ENCODE measurements around the gene FLT3.

The FLT3 gene

DNA sequence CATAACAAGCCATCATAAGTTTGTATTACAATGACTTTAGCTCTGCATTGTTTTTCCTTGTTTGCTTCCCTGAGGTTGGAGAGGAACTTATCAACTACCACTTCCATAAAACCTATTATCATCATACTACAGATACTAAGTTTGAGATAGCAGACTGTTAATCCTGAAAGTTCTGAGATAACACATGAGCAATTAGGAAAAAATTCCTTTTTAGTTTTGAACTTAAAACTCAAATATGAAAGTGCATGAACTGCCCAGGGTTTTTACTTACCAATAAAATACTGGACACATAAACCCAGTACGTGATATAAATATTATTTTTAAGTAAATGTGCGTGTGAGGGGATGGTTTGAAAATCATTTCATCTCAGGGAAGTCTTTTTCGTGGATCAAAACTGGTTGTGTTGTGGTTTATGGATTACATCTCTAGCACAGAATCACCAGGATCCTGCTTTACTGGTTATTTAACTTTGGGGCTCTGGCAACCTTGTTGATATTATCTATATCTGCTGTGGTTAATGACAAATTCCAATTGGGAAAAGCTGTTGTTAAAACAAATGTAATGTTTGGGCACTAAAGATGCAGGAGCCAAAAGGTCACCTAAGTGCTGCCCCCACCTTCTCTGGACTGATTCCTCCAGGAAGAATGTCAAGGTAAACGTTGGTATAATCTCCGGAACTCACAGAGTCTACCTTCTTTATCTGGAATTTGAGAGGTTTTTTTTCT lies 143.6 kb downstream of the FLT3 start:
- no peak for DNase-seq

DNA sequence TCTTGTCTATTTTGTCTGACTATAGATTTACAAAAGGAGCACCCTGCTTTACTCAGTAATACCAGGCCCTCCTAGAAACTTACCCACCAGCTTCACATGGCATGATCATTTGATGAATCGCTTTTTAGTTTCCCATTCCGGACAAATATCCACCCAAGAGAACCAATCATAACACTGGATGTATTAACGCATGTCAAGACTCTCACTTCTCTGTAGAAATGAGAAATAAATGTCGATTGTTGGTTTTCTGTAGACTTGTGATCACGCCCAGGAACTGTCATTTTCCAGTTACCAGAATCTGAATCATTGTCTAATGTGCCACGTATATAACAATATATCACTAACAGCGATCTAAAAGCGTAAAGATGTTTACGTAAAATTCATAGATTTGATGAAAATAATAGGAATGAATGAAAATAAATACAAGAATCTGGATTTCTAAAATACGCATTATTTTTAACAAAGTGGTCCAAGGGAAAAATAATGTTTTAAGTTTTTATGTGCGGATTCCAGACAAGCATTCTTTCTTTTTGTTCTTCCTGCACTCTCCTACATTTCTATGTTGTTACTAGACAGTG lies 145.3 kb downstream of the FLT3 start:
- DNase-seq: no peak

DNA sequence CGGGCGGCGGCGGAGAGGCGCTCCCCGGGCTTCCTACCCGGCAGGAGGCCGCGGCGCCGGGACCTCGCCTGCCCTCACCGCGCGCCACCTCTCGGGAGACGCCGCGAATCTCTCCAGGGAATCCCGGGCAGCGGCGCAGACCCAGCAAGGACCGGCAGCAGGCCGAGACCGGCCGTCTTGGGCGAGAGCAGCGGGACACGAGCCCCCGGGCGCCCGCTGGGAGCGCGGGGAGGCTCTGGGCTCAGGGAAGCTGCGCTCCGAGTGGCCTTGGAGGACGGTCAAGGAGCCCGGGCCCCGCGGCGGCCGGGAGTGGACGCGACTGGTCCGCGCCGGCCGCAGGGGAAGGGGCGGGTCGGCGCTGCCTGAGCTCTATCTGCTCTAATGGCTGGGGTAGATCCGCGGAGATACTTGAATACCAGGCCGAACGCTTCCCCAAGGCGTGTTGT lies 145.9 kb downstream of the FLT3 start:
- no peak for DNase-seq

GRCh38 chr13:27953676-27954405 lies 146.5 kb downstream of the FLT3 start:
- peak; percentile 19 for DNase-seq
